Vagina (tissue), 2 donors: Measurements from ENCODE around the gene BTAF1.

Source experiments
- POLR2A ChIP-seq, 2 donors: fragments of 450-650 bp; IDR thresholded peaks; one replicate each; pipeline ENCODE4 v1.6.1; 2017; ENCODE audit warnings: antibody characterized with exemption in 2 of 2, mild to moderate bottlenecking in 2 of 2, moderate library complexity in 2 of 2
- POLR2AphosphoS5 ChIP-seq, 2 donors: sonication (generic); formaldehyde crosslinking; IDR thresholded peaks; one replicate each; pipeline ENCODE4 v1.9.0; 2017; ENCODE audit warnings: antibody characterized with exemption in 2 of 2, mild to moderate bottlenecking in 2 of 2, low read depth in 1 of 2; ENCODE audit not compliant: insufficient read depth in 1 of 2
- TF ChIP-seq, protein P1 (sequence below), 3 experiments: fragments of 450-650 bp in 2 of 3; fragments of 200-600 bp in 1 of 3; sonication (generic) in 1 of 3; IDR thresholded peaks; one replicate each; pipeline ENCODE4 v1.5.1; 2017 to 2019; ENCODE audit warnings: antibody characterized with exemption in 3 of 3, mild to moderate bottlenecking in 2 of 3, moderate library complexity in 2 of 3

DNA sequence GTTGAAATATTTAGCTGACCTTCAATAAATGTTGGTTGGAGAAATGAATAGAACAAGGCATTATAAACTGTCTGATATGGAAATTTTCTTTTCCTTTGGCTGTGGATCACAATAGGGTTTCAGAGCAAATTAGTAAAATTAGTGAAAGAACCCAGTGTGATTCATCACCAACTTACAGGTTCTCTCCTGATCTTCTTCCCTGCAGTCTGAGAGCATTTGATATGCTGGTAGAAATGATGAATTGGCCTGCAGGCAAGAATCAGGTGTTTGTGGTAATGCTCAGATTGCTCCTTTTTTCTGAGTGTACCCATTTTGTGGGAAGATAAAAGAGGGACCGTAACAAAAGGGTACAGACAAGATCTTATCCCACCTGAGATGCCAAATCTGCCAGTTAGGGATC lies 51.9 kb downstream of the BTAF1 start:
- TF ChIP-seq, protein P1, sequence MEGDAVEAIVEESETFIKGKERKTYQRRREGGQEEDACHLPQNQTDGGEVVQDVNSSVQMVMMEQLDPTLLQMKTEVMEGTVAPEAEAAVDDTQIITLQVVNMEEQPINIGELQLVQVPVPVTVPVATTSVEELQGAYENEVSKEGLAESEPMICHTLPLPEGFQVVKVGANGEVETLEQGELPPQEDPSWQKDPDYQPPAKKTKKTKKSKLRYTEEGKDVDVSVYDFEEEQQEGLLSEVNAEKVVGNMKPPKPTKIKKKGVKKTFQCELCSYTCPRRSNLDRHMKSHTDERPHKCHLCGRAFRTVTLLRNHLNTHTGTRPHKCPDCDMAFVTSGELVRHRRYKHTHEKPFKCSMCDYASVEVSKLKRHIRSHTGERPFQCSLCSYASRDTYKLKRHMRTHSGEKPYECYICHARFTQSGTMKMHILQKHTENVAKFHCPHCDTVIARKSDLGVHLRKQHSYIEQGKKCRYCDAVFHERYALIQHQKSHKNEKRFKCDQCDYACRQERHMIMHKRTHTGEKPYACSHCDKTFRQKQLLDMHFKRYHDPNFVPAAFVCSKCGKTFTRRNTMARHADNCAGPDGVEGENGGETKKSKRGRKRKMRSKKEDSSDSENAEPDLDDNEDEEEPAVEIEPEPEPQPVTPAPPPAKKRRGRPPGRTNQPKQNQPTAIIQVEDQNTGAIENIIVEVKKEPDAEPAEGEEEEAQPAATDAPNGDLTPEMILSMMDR (IDR thresholded peaks at IDR 0.05), result no peak
- TF ChIP-seq POLR2AphosphoS5 (IDR thresholded peaks at IDR 0.05; ENCODE audit: insufficient read depth in 1 of 2, low read depth in 1 of 2) (no peak), POLR2A (IDR thresholded peaks at IDR 0.05) (no peak)
